BE2C (cell line): Measurements from ENCODE around the gene OR10G8.

Experiments used
- DNase-seq: peaks from one replicate; pipeline ENCODE4 v3.0.0-alpha.2; 2020
- H3K27me3 ChIP-seq: fragments of 250-450 bp; sonication (Bioruptor Pico); 2 replicates; pipeline ENCODE4 v1.5.1; 2020; ENCODE audit warnings: mild to moderate bottlenecking
- H3K36me3 ChIP-seq: fragments of 250-450 bp; sonication (Bioruptor Pico); 2 replicates; pipeline ENCODE4 v1.5.1; 2020; ENCODE audit warnings: mild to moderate bottlenecking
- H3K4me1 ChIP-seq: fragments of 250-450 bp; sonication (Bioruptor Pico); 2 replicates; pipeline ENCODE4 v1.5.1; 2020
- H3K4me3 ChIP-seq: 2 replicates; pipeline ENCODE4 v1.5.1; 2011; ENCODE audit warnings: low read depth, low read length
- H3K9me3 ChIP-seq: fragments of 250-450 bp; sonication (Bioruptor Pico); 2 replicates; pipeline ENCODE4 v1.5.1; 2020
- CTCF ChIP-seq: IDR thresholded peaks from 2 replicates; pipeline ENCODE4 v1.5.1; 2012; ENCODE audit warnings: mild to moderate bottlenecking, low read depth, low read length

The OR10G8 gene

GRCh38 chr11:124074554-124074953, 48.0 kb downstream of the OR10G8 start:
- Histone ChIP-seq H3K4me3 (no peak overlapping the region), H3K36me3 (no peaks in the 10 kb centered on the region), H3K4me1 (no peaks in the 10 kb centered on the region; the same call in 1 of the 2 replicates), H3K9me3 (no peaks in the 10 kb centered on the region), H3K27me3 (peaks cover 37% of the 10 kb centered on the region)
- TF ChIP-seq CTCF: no peak
- DNase-seq: no peak

- Histone ChIP-seq H3K9me3 (no peaks in the 10 kb centered on the region), H3K4me3 (no peak overlapping the region), H3K4me1 (no peaks in the 10 kb centered on the region), H3K36me3 (no peaks in the 10 kb centered on the region), H3K27me3 (peaks cover 38% of the 10 kb centered on the region)
- no peak for DNase-seq
- no peak for TF ChIP-seq CTCF
These were observed 48.9 kb downstream of the OR10G8 start for GRCh38 chr11:124075492-124075840.

- H3K9me3 ChIP-seq: no peaks in the 10 kb centered on the region
- DNase-seq: peak; percentile 29
- H3K4me3 ChIP-seq: peak overlapping the region; percentile 48
- TF ChIP-seq CTCF: no peak
- H3K4me1 ChIP-seq: no peaks in the 10 kb centered on the region
- H3K36me3 ChIP-seq: no peaks in the 10 kb centered on the region
- peaks cover 43% of the 10 kb centered on the region for H3K27me3 ChIP-seq
These were observed 49.4 kb downstream of the OR10G8 start for GRCh38 chr11:124075841-124076651.

GRCh38 chr11:124077266-124077665, 50.7 kb downstream of the OR10G8 start:
- no peaks in the 10 kb centered on the region for H3K36me3 ChIP-seq
- H3K27me3 ChIP-seq: peaks cover 49% of the 10 kb centered on the region
- TF ChIP-seq CTCF: no peak
- DNase-seq: no peak
- H3K4me1 ChIP-seq: no peaks in the 10 kb centered on the region
- H3K9me3 ChIP-seq: no peaks in the 10 kb centered on the region
- H3K4me3 ChIP-seq: no peak overlapping the region

- H3K4me3 ChIP-seq: no peak overlapping the region
- no peak for DNase-seq
- H3K4me1 ChIP-seq: no peaks in the 10 kb centered on the region
- peaks cover 56% of the 10 kb centered on the region for H3K27me3 ChIP-seq
- H3K36me3 ChIP-seq: no peaks in the 10 kb centered on the region
- TF ChIP-seq CTCF: no peak
- no peaks in the 10 kb centered on the region for H3K9me3 ChIP-seq
These were observed 52.0 kb downstream of the OR10G8 start for GRCh38 chr11:124078591-124078990.

DNA sequence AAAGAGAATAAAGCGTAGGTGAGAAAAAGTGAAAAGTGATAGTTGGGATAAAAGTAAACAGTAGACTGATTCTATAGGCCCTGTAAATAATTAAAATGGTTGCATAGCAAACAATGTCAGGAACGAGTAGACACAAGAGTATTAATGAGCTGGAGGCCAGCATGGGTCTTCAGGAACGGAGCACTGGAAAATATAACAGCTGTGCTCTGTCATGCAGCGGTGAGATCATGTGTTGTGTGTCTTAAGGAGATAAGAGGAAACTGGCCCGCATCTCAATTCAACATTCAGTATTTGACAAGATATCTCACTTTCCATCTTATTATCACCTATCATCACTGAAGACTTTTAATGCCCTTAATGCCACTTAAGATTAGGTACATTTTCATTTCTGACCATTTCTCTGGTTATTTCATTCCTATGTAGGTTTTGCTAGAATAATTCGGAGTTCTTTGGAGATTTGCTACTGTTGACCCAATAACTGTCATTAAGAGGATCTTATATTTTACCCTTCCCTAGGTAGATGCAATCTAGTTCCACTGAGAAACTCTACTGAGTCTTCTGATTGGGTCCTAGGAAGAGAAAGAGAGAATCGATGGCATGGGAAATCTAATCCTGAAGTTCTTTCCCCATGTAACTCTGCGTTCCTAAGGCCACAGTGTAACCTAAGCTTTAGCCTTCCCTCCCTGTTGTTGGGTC, 53.2 kb downstream of the OR10G8 start:
- TF ChIP-seq CTCF: no peak
- no peak for DNase-seq
- no peak overlapping the region for H3K4me3 ChIP-seq
- no peaks in the 10 kb centered on the region for H3K4me1 ChIP-seq
- peaks cover 52% of the 10 kb centered on the region for H3K27me3 ChIP-seq
- no peaks in the 10 kb centered on the region for H3K36me3 ChIP-seq
- no peaks in the 10 kb centered on the region for H3K9me3 ChIP-seq
